ENCODE results near the gene FAM20B. TPM values are rescaled to one million over a fixed set of nuclear protein-coding genes. Genes with fewer than 3 reads are reported as not detected.

Gene FAM20B
- total RNA-seq, 1 donor from 2014 or later: 40.4 TPM

- no peaks in the 10 kb centered on the region for H3K27me3 Mint-ChIP-seq
- no peak overlapping the region for H3K4me3 Mint-ChIP-seq
- H3K27ac Mint-ChIP-seq: no peak overlapping the region
- no peak for DNase-seq
- peaks cover 9% of the 10 kb centered on the region for H3K36me3 Mint-ChIP-seq (ENCODE audit: low read depth)
- H3K4me1 Mint-ChIP-seq: peaks cover 6% of the 10 kb centered on the region
- no peaks in the 10 kb centered on the region for H3K9me3 Mint-ChIP-seq
- intact Hi-C loops (cut with micrococcal nuclease): no loop called here
These were observed 21.9 kb downstream of the FAM20B start for GRCh38 chr1:179047636-179047997.

GRCh38 chr1:179048339-179049124 is 22.8 kb downstream of the FAM20B start:
- no peaks in the 10 kb centered on the region for H3K27me3 Mint-ChIP-seq
- no peak overlapping the region for H3K4me3 Mint-ChIP-seq
- H3K4me1 Mint-ChIP-seq: peaks cover 6% of the 10 kb centered on the region
- DNase-seq: no peak
- no peaks in the 10 kb centered on the region for H3K9me3 Mint-ChIP-seq
- peaks cover 8% of the 10 kb centered on the region for H3K36me3 Mint-ChIP-seq (ENCODE audit: low read depth)
- H3K27ac Mint-ChIP-seq: no peak overlapping the region
- intact Hi-C loops (cut with micrococcal nuclease): no loop called here

- Mint-ChIP-seq H3K36me3 (ENCODE audit: low read depth) (peaks cover 27% of the 10 kb centered on the region), H3K27me3 (no peaks in the 10 kb centered on the region), H3K9me3 (no peaks in the 10 kb centered on the region), H3K4me3 (no peak overlapping the region), H3K27ac (no peak overlapping the region), H3K4me1 (peaks cover 2% of the 10 kb centered on the region)
- DNase-seq: no peak
- intact Hi-C loops (cut with micrococcal nuclease): loop anchor here (2.0 kb wide), 1 partner anchor 20 kb away; no protein-coding TSS in a partner anchor
These were observed 27.1 kb downstream of the FAM20B start for GRCh38 chr1:179052776-179053175.

GRCh38 chr1:179053486-179053885 is 27.8 kb downstream of the FAM20B start:
- H3K36me3 Mint-ChIP-seq (ENCODE audit: low read depth): peaks cover 30% of the 10 kb centered on the region
- no peak for DNase-seq
- no peaks in the 10 kb centered on the region for H3K9me3 Mint-ChIP-seq
- no peak overlapping the region for H3K4me3 Mint-ChIP-seq
- intact Hi-C loops (cut with micrococcal nuclease): loop anchor here (2.0 kb wide), 1 partner anchor 21 kb away; no protein-coding TSS in a partner anchor
- no peaks in the 10 kb centered on the region for H3K4me1 Mint-ChIP-seq
- H3K27ac Mint-ChIP-seq: no peak overlapping the region
- H3K27me3 Mint-ChIP-seq: no peaks in the 10 kb centered on the region

GRCh38 chr1:179055937-179056336 is 30.2 kb downstream of the FAM20B start:
- Mint-ChIP-seq H3K4me1 (no peaks in the 10 kb centered on the region), H3K9me3 (no peaks in the 10 kb centered on the region), H3K36me3 (ENCODE audit: low read depth) (peaks cover 38% of the 10 kb centered on the region), H3K4me3 (no peak overlapping the region), H3K27ac (no peak overlapping the region), H3K27me3 (no peaks in the 10 kb centered on the region)
- DNase-seq: no peak
- intact Hi-C loops (cut with micrococcal nuclease): no loop called here

GRCh38 chr1:179058487-179059483 is 33.1 kb downstream of the FAM20B start:
- intact Hi-C loops (cut with micrococcal nuclease): no loop called here
- DNase-seq: no peak
- H3K27ac Mint-ChIP-seq: no peak overlapping the region
- H3K36me3 Mint-ChIP-seq (ENCODE audit: low read depth): peaks cover 46% of the 10 kb centered on the region
- H3K9me3 Mint-ChIP-seq: no peaks in the 10 kb centered on the region
- H3K27me3 Mint-ChIP-seq: no peaks in the 10 kb centered on the region
- H3K4me1 Mint-ChIP-seq: no peaks in the 10 kb centered on the region
- H3K4me3 Mint-ChIP-seq: no peak overlapping the region

GRCh38 chr1:179061360-179062282 is 35.9 kb downstream of the FAM20B start:
- intact Hi-C loops (cut with micrococcal nuclease): no loop called here
- no peaks in the 10 kb centered on the region for H3K4me1 Mint-ChIP-seq
- no peak overlapping the region for H3K4me3 Mint-ChIP-seq
- peaks cover 41% of the 10 kb centered on the region for H3K36me3 Mint-ChIP-seq (ENCODE audit: low read depth)
- no peaks in the 10 kb centered on the region for H3K27me3 Mint-ChIP-seq
- no peak for DNase-seq
- no peaks in the 10 kb centered on the region for H3K9me3 Mint-ChIP-seq
- no peak overlapping the region for H3K27ac Mint-ChIP-seq

GRCh38 chr1:179066471-179066870 is 40.8 kb downstream of the FAM20B start:
- Mint-ChIP-seq H3K27me3 (no peaks in the 10 kb centered on the region), H3K36me3 (ENCODE audit: low read depth) (peaks cover 32% of the 10 kb centered on the region), H3K4me3 (no peak overlapping the region), H3K9me3 (no peaks in the 10 kb centered on the region), H3K4me1 (no peaks in the 10 kb centered on the region), H3K27ac (no peak overlapping the region)
- no peak for DNase-seq
- intact Hi-C loops (cut with micrococcal nuclease): no loop called here

GRCh38 chr1:179077396-179077795 is 51.7 kb downstream of the FAM20B start:
- Mint-ChIP-seq H3K4me1 (peaks cover 16% of the 10 kb centered on the region), H3K36me3 (ENCODE audit: low read depth) (peaks cover 6% of the 10 kb centered on the region), H3K27ac (no peak overlapping the region), H3K4me3 (no peak overlapping the region), H3K9me3 (no peaks in the 10 kb centered on the region), H3K27me3 (no peaks in the 10 kb centered on the region)
- intact Hi-C loops (cut with micrococcal nuclease): no loop called here
- DNase-seq: no peak

GRCh38 chr1:179079113-179079761 is 53.5 kb downstream of the FAM20B start:
- H3K36me3 Mint-ChIP-seq (ENCODE audit: low read depth): peaks cover 4% of the 10 kb centered on the region
- peak overlapping the region; percentile 56 for H3K27ac Mint-ChIP-seq
- no peaks in the 10 kb centered on the region for H3K9me3 Mint-ChIP-seq
- H3K27me3 Mint-ChIP-seq: no peaks in the 10 kb centered on the region
- peak; percentile 87 for DNase-seq
- peaks cover 23% of the 10 kb centered on the region for H3K4me1 Mint-ChIP-seq
- no peak overlapping the region for H3K4me3 Mint-ChIP-seq
- intact Hi-C loops (cut with micrococcal nuclease): loop anchor here (1.0 to 2.0 kb wide), 2 partner anchors 42 to 213 kb away; no protein-coding TSS in a partner anchor

GRCh38 chr1:179080866-179081686 is 55.4 kb downstream of the FAM20B start:
- no peaks in the 10 kb centered on the region for H3K27me3 Mint-ChIP-seq
- H3K4me1 Mint-ChIP-seq: peaks cover 25% of the 10 kb centered on the region
- DNase-seq: peak; percentile 83
- peak overlapping the region; percentile 95 for H3K4me3 Mint-ChIP-seq
- H3K36me3 Mint-ChIP-seq (ENCODE audit: low read depth): peaks cover 10% of the 10 kb centered on the region
- H3K27ac Mint-ChIP-seq: peak overlapping the region; percentile 96
- intact Hi-C loops (cut with micrococcal nuclease): loop anchor here (1.0 to 5.0 kb wide), 8 partner anchors 44 to 801 kb away; partner anchors contain the start of genes ABL2, AXDND1, FAM20B and RALGPS2
- no peaks in the 10 kb centered on the region for H3K9me3 Mint-ChIP-seq

- Mint-ChIP-seq H3K27ac (peak within 1 kb of the TSS; percentile 96), H3K27me3 (no peaks in the 10 kb centered on the region), H3K4me3 (peak within 1 kb of the TSS; percentile 95), H3K4me1 (peaks cover 25% of the 10 kb centered on the region), H3K36me3 (ENCODE audit: low read depth) (peaks cover 13% of the 10 kb centered on the region), H3K9me3 (no peaks in the 10 kb centered on the region)
- peak; percentile 95 for DNase-seq
- intact Hi-C loops (cut with micrococcal nuclease): loop anchor here (1.0 to 5.0 kb wide), 11 partner anchors 45 to 800 kb away; partner anchors contain the start of genes ABL2, AXDND1, FAM20B and RALGPS2
These were observed 56.1 kb downstream of the FAM20B start, which contains the start of gene TOR3A for GRCh38 chr1:179081687-179082332. TSS of gene TOR3A (plus strand) at chr1:179082070. CDS start at chr1:179082129, 59 bp downstream.

All from activated CD4-positive, alpha-beta T cell treated with anti-CD3 and anti-CD28 coated beads, Interleukin-2, amount 10 ng/mL, durations not matched to agents 24 days and 14 days (primary cell).